Right atrium auricular region (tissue), 2 donors: Measurements from ENCODE around the gene PCDH9. TPM values are rescaled to one million over a fixed set of nuclear protein-coding genes. Genes with fewer than 3 reads are reported as not detected.

Experiments
- DNase-seq: peaks from one replicate; pipeline ENCODE4 v3.0.0-alpha.2; 2019; ENCODE audit warnings: low spot score
- H3K27ac ChIP-seq, 2 donors: fragments of 200-600 bp; sonication (generic); 1 replicate in 1 of 2; 2 replicates in 1 of 2; pipeline ENCODE4 v1.5.1; 2016 to 2019
- H3K27me3 ChIP-seq, 2 donors: fragments of 200-600 bp; sonication (generic); one replicate each; pipeline versions ENCODE4 v1.5.1 to v1.6.0; 2017 to 2019
- H3K36me3 ChIP-seq: fragments of 200-600 bp; sonication (generic); one replicate; pipeline ENCODE4 v1.5.1; 2016
- H3K4me1 ChIP-seq, 2 donors: fragments of 200-600 bp; sonication (generic); one replicate each; pipeline versions ENCODE4 v1.5.1 to v1.6.0; 2017 to 2019
- H3K4me3 ChIP-seq, 2 donors: fragments of 200-600 bp; sonication (generic); 1 replicate in 1 of 2; 2 replicates in 1 of 2; pipeline ENCODE4 v1.5.1; 2017 to 2019; ENCODE audit warnings: mild to moderate bottlenecking in 1 of 2, moderate library complexity in 1 of 2
- H3K9me3 ChIP-seq, 2 donors: fragments of 200-600 bp; sonication (generic); one replicate each; pipeline ENCODE4 v1.5.1; 2019
- CTCF ChIP-seq, 2 donors: fragments of 200-600 bp; sonication (generic); IDR thresholded peaks; one replicate each; pipeline ENCODE4 v1.5.1; 2019; ENCODE audit warnings: antibody characterized with exemption in 2 of 2
- total RNA-seq, 2 donors: library from RNA; depleted of rRNA; stranded (reverse); fragments of >200 nt; gene quantifications; one replicate each; pipeline ENCODE4 v1.1.0, GENCODE V29; 2016

Gene PCDH9
- total RNA-seq, 2 donors from 2014 or later: 19.4 to 28.7 TPM

- H3K27ac ChIP-seq: no peak overlapping the region
- DNase-seq: no peak
- H3K9me3 ChIP-seq: no peaks in the 10 kb centered on the region
- H3K4me3 ChIP-seq: no peak overlapping the region
- no peak for TF ChIP-seq CTCF (IDR thresholded peaks at IDR 0.05)
- H3K27me3 ChIP-seq: no peaks in the 10 kb centered on the region
- H3K36me3 ChIP-seq: no peaks in the 10 kb centered on the region
- no peaks in the 10 kb centered on the region for H3K4me1 ChIP-seq
Measured at GRCh38 chr13:66680031-66680430, 550.1 kb downstream of the PCDH9 start.

- Histone ChIP-seq H3K27me3 (no peaks in the 10 kb centered on the region), H3K4me3 (no peak overlapping the region), H3K9me3 (no peaks in the 10 kb centered on the region), H3K36me3 (no peaks in the 10 kb centered on the region), H3K27ac (no peak overlapping the region), H3K4me1 (no peaks in the 10 kb centered on the region)
- no peak for DNase-seq
- no peak for TF ChIP-seq CTCF (IDR thresholded peaks at IDR 0.05)
Measured at GRCh38 chr13:66675620-66676019, 554.5 kb downstream of the PCDH9 start.

- H3K9me3 ChIP-seq: no peaks in the 10 kb centered on the region
- no peaks in the 10 kb centered on the region for H3K36me3 ChIP-seq
- H3K27ac ChIP-seq: no peak overlapping the region
- no peak for TF ChIP-seq CTCF (IDR thresholded peaks at IDR 0.05)
- no peak overlapping the region for H3K4me3 ChIP-seq
- DNase-seq: no peak
- no peaks in the 10 kb centered on the region for H3K27me3 ChIP-seq
- no peaks in the 10 kb centered on the region for H3K4me1 ChIP-seq
Measured at GRCh38 chr13:66673401-66673800, 556.7 kb downstream of the PCDH9 start.

- Histone ChIP-seq H3K4me3 (no peak overlapping the region), H3K4me1 (no peaks in the 10 kb centered on the region), H3K27me3 (no peaks in the 10 kb centered on the region), H3K36me3 (no peaks in the 10 kb centered on the region), H3K27ac (no peak overlapping the region), H3K9me3 (no peaks in the 10 kb centered on the region)
- no peak for TF ChIP-seq CTCF (IDR thresholded peaks at IDR 0.05)
- no peak for DNase-seq
Measured at GRCh38 chr13:66665991-66666390, 564.1 kb downstream of the PCDH9 start.

- Histone ChIP-seq H3K4me3 (no peak overlapping the region), H3K27ac (no peak overlapping the region), H3K36me3 (no peaks in the 10 kb centered on the region), H3K9me3 (no peaks in the 10 kb centered on the region), H3K4me1 (peaks cover 0 to 7% of the 10 kb centered on the region in 2 donors), H3K27me3 (no peaks in the 10 kb centered on the region)
- no peak for TF ChIP-seq CTCF (IDR thresholded peaks at IDR 0.05)
- no peak for DNase-seq
Measured at GRCh38 chr13:66663711-66664110, 566.4 kb downstream of the PCDH9 start.

GRCh38 chr13:66663206-66663605 lies 566.9 kb downstream of the PCDH9 start:
- Histone ChIP-seq H3K4me3 (no peak overlapping the region), H3K27ac (no peak overlapping the region), H3K36me3 (no peaks in the 10 kb centered on the region), H3K27me3 (no peaks in the 10 kb centered on the region), H3K9me3 (no peaks in the 10 kb centered on the region), H3K4me1 (peaks cover 0 to 7% of the 10 kb centered on the region in 2 donors)
- no peak for TF ChIP-seq CTCF (IDR thresholded peaks at IDR 0.05)
- DNase-seq: no peak
